Activated CD4-positive, alpha-beta T cell treated with anti-CD3 and anti-CD28 coated beads, Interleukin-2, amount 50 U/mL, for 1 hour (primary cell): ENCODE data around the gene CCDC85C.

Experiments
- DNase-seq: peaks from one replicate; pipeline ENCODE4 v3.0.0-alpha.2; 2020

The CCDC85C gene

GRCh38 chr14:99519931-99520421, 84.0 kb downstream of the CCDC85C start:
- no peak for DNase-seq

DNA sequence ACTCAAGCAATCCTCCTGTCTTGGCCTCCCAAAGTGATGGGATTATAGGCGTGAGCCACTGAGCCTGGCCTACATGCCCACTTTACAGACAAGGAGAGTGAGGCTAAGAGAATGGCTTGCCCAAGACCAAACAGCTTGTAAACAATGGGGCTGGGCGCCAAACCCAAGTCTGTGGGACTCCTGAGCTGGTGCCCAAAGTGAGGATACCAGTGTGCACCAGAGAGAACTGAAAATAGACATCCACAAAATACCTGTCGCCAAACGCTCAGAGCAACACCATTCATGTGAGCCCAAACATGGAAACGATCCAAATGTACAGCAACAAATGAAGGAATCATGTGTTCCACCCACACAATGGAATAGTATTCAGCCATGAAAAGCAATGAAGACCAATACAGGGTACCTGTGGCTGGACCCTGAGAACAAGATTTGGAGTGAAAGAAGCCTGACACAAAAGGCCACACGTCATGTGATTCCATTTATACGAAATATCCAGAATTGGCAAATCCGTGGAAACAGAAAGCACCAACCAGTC, 84.6 kb downstream of the CCDC85C start:
- no peak for DNase-seq

- peak; percentile 85 for DNase-seq
Observed at GRCh38 chr14:99518441-99519346, 85.3 kb downstream of the CCDC85C start.

DNA sequence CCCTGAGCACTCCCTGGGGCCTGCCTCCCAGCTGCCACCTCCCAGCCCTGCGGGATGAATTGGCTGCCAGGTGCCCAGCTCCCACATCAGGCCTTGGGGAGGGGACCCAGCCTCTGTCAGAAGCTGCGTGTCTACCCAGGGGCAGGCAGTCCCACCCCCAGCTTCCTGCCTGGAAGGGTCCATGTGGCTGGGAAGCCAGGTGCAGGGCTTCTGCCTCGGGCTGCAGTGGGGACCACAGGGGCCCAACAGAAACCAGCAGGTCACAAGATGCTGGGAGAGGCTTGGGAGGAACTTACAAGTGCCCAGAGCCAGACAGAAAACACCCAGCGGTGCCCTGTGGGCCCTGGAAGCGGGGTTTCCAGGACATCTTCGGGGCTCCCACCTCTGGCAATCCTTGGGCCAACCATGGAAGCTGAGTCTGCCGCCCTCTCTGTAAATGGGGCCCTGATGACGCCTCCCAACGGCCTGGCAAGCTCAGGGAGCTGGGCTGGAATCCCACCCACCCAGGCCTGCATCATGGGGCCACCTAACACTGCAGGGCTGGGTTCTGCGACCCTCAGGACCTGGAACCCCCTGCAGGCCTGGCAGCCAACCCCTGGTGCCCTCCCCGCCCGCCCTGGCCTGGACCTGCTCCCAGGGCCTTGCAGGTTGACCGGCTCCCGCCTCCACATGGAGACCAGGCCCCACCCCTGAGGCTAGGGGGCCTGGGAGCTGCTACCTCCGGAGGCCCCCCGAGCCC, 86.2 kb downstream of the CCDC85C start:
- DNase-seq, result no peak

DNA sequence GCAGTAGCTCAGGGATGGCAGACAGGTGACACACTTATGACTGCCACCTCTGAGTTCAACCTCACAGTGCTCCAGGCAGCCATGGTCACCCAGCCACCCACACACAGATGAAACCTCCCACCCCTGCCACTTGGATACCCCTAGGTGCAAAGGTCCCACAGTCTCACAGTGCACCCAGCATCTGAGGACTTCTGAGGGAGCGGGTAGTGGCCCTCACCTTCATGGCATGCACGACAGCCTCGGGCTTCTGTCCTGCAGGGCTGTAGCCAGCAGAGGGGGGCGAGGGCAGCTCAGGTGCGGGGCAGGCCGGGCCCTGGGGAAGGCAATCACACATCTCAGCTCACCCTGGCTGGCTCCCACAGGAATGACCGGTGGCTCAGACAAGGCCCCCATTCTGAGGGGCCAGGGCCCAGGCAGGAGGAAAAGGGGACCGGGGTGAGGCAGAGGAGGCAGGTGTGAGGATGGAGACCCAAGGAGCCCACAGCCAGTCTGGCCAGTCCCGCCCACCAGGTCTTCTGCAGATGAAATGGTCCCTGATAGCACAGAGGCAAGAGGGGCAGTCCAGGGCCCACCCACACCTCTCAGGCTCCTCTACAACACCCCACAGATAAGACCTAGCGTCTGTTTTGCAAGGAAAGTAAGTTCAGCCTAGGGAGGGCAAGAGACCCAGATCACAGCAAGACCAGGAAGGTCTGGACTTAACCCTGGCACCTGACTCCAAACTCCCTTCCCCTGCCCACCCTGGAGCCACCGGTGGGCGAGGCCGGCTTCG, 87.0 kb downstream of the CCDC85C start:
- DNase-seq, result no peak

DNA sequence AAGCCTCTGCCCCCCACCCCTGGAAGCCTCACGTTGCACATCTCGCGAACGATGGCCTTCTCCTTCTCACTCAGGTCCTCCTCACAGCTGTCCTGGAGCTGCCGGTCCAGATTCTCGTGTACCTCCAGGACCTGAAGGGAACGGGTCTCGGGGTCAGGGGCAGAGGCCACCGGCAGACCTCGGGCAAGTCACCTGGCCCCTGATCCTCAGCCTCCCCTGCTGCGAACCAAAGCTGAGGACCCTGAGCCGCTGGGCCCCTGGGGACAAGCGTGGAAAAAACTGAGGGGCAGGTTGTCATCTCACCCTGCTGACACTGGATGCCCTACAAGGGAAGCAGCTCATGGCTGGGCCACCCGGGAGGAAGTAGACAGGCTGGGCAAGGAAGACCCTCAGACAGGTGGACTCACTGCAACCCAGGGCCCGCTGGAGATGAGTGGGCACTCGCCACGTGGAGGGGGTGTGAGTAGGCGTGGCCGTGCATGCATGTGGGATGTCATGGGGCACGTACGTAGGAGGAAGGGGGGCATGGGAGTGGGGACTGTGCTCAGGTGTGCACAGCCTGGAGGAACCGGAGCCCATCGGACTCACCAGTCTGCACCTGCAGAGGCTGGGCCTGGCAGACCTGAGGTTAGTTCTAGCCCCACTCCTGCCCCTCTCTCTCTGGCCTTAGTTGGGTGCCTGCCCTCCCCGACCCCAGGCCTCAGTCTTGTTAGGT, 87.7 kb downstream of the CCDC85C start:
- no peak for DNase-seq

- no peak for DNase-seq
Observed at GRCh38 chr14:99515301-99516155, 88.5 kb downstream of the CCDC85C start.

GRCh38 chr14:99514552-99515300, 89.3 kb downstream of the CCDC85C start:
- no peak for DNase-seq

DNA sequence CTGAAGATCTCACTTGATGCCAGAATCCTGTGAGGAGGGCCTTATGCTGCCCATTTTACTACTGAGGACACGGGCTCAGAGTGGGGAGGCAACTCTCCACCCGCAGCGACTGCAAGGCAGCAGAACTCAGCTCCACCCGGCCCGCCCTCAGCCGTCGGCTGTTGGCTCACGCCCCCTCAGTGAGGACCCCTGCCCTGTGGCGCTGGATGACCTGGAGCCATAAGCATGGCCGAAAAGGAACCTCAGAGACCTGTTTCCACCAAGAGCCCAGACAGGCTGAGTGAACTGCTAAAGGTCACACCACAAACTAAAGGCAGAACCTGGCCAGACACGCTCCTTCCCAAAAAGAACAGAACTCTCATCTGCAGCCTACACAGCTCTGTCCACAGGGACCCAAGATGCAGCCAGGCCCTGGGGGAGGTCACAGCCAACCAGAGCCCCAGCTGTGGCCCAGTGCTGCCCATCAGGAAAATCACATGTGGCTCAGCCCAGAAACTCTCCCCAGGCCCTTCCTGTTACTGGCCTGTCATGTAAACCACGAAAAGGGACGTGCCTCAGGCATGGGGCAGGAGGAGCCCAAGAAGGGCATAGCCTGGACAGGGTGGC, 90.0 kb downstream of the CCDC85C start:
- DNase-seq, result no peak

- no peak for DNase-seq
Observed at GRCh38 chr14:99513183-99513694, 90.8 kb downstream of the CCDC85C start.

GRCh38 chr14:99512571-99513182, 91.3 kb downstream of the CCDC85C start:
- DNase-seq, result no peak

GRCh38 chr14:99512110-99512449, 91.9 kb downstream of the CCDC85C start:
- DNase-seq, result no peak

- DNase-seq, result no peak
Observed at GRCh38 chr14:99511421-99512109, 92.4 kb downstream of the CCDC85C start.

DNA sequence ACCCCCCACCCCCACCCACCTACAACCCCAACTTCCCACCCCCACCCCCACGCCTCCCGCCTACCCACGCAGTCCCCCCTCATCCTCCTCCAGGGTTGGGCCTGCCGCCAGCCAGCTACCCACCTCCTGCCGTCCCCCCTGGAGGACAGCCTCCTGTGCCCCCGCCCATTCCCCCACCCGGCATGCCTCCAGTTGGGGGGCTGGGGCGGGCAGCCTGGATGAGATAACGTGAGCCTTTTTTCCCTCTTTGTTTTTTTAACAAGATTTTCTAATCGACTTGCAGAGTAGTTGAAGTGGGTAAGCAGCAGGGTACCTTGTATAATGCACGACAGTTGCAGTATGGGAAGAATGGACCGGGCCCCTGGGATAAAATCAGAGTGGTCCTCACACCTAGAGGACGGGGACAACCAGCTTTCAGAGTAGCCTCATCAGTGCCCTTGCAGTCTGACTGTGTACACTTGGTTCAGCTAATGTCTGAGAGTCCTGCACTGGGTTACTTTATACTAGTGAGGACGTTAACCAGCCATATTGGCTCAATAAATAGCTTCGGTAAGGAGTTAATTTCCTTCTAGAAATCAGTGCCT, 93.4 kb downstream of the CCDC85C start:
- no peak for DNase-seq

- DNase-seq, result no peak
Observed at GRCh38 chr14:99509871-99510555, 94.0 kb downstream of the CCDC85C start.

DNA sequence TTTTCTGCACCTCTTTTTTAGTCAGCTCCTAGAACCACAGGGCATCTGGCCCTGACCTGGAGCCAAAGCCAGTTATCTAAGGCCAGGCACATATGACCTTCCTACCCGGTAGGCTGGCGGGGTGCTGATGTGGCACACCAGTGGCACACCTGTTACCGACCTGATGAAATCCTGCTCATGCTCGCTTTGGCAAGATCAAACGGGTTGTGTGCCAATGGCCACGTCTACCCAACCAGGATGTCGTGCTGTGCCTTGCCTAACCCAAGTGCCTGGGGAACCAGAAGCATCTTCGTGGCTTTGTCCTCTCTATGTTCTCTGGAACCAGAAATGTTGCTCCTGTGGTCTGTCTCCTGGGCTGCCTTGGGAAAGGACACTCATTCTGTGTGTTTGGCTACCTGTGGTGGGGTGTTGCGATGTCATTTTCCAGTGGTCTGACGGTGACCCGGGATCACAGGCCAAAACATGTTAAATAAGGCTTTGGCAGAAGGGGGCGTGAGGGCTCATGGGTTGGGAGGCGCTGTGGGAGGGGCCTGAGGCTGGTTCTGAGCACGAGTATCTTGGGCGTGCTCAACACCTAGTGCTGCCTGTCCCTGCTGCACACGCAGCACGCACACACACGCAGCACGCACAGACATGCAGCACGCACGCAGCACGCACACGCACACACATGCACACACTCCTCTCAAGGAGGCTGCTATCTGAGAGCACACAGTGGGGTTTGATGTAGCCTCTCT, 94.9 kb downstream of the CCDC85C start:
- DNase-seq, result no peak
